NCI-H510A treated with DMSO at 0.1 percent for 48 hours (cell line): ENCODE measurements around the gene TMEM238.
"Not testable (repeated sequence)": the region's sequence is repeated elsewhere in the genome, so short reads cannot be mapped to it uniquely, and the experiment has no call there.

ENCODE experiments used
- DNase-seq: peaks from one replicate; lab custom pipeline; 2025; lab: John Stamatoyannopoulos, UW

Gene TMEM238

GRCh38 chr19:55401390-55401789 lies 17.3 kb upstream of the TMEM238 start:
- not testable (repeated sequence) for DNase-seq

GRCh38 chr19:55400281-55401087 lies 16.4 kb upstream of the TMEM238 start:
- no peak for DNase-seq

DNA sequence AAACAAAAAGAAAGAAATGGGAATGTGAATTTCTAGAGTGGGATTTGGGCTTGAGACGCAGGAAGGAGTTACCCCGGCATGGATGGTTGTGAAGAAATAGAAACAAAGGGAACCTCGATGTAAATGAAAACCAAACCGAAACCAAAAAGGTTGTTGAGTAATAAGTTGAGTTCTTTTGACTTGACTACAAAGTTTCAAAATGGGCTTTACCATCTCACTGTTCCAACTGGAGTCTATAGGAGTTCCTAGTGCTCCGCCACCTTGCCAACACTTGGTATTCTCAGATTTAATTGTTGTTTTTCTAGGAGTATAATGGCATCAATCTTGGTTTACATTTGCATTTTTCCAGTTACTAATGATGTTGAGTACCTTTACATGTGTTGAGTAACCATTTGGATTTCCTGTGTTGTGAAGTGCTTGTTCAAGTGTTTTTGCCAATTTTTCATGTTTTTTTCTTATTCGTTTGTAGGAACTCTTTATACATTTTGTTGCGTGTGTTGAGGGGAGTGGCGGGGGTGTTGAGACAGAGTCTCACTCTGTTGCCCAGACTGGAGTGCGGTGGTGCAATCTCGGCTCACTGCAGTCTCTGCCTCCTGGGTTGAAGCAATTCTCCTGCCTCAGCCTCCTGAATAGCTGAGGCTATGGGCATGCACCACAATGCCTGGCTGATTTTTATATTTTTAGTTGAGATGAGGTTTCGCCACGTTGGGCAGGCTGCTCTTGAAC lies 14.3 kb upstream of the TMEM238 start:
- DNase-seq = no peak

DNA sequence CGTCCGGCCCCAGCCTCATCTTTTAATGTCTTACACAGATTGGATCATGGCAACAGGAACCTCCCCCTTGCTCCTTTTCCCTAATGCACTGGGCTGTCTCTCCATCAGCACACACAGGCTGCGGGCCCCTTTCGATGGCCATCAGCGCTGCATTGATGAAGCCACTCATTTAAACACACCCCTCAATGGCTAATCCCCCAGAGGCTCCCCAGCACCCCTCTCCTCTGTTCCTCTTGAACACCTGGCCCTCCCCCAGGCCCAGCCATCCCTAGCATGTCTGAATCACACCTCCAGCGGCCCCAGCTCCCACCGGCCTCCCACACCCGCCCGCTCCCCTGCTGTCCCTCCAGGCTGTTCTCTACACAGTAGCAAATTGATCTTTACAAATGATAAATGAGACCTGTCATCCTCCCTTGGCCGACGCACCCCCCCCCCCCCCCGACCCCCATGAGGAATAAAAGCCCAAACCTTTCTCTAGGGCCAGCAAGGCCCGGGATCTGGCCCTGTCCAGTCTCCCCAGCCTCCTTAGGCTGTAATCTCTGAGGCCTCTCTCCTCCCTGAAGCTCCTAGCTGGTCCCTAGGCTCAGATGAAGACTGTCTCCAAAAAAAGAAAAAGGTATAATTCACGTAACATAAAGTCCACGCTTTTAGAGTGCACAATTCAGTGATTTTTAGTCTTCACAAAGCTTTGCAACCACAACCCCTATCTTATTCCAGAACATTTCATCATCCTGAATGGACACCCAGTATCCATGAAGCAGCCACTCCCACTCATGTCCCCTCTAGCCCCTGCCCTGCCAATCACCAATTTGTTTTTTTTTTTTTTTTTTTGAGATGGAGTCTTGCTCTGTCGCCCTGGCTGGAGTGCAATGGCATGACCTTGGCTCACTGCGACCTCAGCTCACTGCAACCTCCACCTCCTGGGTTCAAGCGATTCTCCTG lies 9.0 kb upstream of the TMEM238 start:
- DNase-seq = no peak

GRCh38 chr19:55391702-55392615 lies 7.9 kb upstream of the TMEM238 start:
- no peak for DNase-seq

DNA sequence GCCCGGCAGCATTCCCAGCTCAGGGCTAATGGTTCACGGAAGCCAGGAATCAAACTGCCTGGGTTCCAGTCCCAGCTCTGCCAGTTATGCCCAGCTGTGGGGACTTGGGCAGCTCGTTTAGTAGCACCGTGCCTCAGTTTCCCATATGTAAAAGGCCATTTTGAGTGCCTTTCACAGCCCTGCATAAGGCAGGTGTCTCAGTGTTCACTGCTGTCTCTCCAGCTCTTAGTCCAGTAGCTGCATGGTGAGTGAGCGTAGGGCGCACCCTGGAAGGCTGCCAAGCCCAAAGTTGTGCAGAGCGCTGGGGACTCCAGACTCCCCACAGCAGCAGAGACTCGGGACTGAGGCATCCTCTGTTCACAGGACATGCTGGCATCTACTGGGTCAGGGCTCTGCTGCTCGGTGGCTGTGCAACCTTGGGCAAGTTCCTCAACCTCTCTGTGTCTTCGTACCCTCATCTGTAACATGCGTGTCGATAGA lies 7.1 kb upstream of the TMEM238 start:
- DNase-seq = no peak

GRCh38 chr19:55390461-55390880 lies 6.4 kb upstream of the TMEM238 start:
- no peak for DNase-seq

DNA sequence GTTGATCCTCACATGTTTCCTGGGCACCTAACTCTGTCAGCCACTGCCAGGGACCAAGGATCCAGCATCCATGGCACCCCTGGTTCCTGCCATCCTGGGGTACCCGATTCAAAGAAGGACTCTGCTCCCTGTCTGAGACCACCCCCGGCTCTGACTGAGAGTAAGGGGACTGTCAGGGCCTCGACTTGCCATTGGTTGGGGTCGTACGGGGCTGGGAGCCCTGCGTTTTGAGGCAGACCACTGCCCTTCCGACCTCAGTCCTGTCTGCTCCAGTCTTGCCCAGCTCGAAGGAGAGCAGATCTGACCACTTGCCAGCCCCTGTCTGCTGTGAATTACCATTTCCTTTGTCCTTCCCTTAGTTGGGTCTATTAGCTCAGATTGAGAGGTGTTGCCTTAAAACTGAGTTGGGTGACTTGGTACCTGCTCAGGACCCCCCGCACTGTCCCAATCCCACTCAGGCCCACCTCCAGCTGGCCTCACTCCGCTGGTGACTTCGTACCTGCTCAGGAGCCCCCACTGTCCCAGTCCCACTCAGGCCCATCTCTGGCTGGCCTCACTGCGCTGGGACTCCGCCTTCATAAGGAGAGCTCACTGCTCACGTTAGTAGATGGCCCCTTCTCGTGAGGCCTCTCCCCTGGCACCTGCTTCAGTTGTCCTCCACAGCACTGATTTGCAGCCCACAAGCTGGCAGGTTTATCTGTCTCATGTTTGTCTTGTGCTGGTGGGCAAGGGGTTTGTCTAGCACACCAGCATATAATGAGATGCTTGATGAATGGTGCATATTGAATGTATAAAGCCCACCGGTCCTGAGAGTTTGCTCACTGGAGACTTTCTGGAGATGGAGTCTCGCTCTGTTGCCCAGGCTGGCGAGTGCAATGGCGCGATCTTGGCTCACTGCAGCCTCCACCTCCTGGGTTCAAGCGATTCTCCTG lies 5.6 kb upstream of the TMEM238 start:
- DNase-seq = no peak

DNA sequence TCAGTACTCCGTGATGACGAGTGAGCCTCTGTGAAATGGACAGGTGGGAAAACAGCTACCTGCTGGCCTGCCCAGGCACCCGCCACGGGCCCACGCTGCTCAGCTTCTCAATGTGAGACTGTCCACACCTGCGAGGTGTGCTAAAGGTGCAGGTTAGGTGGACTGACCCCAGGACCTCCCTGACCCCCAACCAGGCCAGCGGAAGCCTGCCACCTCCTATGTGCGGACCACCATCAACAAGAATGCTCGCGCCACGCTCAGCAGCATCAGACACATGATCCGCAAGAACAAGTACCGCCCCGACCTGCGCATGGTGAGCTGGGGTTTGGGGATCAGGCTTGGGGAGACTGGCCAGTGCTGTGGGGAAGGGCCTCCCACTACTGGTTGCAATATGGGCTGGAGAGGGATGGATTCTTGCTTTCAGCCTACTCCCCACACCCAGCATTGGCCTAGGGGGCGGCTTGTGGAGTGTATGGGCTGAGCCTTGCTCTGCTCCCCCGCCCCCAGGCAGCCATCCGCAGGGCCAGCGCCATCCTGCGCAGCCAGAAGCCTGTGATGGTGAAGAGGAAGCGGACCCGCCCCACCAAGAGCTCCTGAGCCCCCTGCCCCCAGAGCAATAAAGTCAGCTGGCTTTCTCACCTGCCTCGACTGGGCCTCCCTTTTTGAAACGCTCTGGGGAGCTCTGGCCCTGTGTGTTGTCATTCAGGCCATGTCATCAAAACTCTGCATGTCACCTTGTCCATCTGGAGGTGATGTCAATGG lies 3.8 kb upstream of the TMEM238 start:
- no peak for DNase-seq

- DNase-seq = no peak
Observed at GRCh38 chr19:55386493-55386971, 2.4 kb upstream of the TMEM238 start.

GRCh38 chr19:55385724-55386492 lies 1.8 kb upstream of the TMEM238 start, which contains the start of gene RPL28:
Gene RPL28, plus strand, starts transcription at chr19:55385932. Its CDS starts 426 bp downstream, at chr19:55386358.
- peak; percentile 98 for DNase-seq

- peak; percentile 98 for DNase-seq
Observed at GRCh38 chr19:55384920-55385723, 1.0 kb upstream of the TMEM238 start.

DNA sequence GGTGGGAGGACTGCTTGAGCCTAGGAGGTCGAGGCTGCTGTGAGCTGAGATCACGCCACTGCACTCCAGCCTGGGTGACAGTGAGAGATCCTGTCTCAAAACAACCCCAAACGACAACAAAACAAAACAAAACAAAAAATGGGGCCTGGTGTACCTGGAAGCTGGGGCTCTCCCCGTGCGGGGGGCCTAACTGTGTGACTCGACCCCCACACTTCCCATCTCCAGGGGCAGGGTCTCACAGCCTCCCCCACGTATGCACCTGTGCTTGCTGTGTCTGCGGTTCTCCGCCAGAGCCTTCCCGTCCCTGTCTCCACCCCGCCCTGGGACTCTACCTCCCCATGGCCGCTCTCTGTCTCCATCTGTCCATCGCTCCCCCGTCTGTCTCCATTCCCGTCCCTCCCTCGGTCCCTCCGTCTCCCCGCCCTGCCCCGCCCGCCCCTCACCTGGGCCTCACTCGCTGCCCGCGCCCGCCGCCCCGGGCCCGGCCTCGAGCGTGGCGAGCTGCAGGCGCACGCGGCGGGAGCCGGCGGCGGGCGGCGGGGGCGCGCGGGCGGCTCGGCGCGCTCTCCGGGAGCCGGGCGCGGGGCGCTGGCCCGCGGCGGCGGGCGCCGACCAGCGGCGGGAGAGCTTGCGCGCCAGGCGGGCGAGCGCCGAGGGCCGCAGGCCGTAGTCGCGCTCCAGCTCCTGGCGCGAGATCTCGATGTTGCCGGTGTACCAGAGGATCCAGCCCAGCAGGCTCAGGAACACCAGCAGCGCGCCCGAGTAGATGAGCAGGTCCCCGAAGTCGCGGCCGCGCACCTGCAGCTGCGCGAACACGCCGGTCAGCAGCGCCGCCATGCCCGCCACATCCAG lies 587 bp downstream of the TMEM238 start:
- peak; percentile 54 for DNase-seq

GRCh38 chr19:55382522-55383054 lies 1.5 kb downstream of the TMEM238 start:
- DNase-seq = no peak

- DNase-seq = no peak
Observed at GRCh38 chr19:55382013-55382412, 2.1 kb downstream of the TMEM238 start.

DNA sequence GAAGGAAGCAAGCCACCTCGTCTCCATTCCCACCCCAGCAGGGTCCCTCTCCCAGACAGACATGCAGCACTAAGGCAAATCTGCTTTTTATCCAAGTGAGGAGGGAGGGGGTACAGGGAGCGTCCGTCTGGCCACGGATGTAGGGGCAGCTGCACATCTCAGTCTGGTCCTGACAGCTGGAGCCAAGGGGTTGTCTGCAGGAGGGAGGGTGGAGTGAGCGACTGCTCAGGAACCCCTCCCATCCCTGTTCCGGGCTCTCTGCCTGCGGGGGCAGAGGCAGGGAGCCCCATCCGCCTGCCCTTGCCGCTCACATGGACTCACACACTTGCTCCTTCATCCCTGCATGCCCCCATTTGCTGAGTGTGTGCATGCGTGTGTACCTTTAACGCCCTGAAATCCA lies 4.9 kb downstream of the TMEM238 start:
- no peak for DNase-seq
